Sigmoid colon (tissue), 7 donors: ENCODE data around the gene NOP56. TPM values are rescaled to one million over a fixed set of nuclear protein-coding genes. Genes with fewer than 3 reads are reported as not detected.

Source experiments
- DNase-seq: peaks from one replicate; pipeline ENCODE4 v3.0.0-alpha.2; 2019
- H3K27ac ChIP-seq, 4 donors: fragments of 200-600 bp; sonication (generic); one replicate each; pipeline ENCODE4 v1.5.1; 2016 to 2019; ENCODE audit warnings: mild to moderate bottlenecking in 1 of 4
- H3K27me3 ChIP-seq, 3 donors: fragments of 200-600 bp; sonication (generic); one replicate each; pipeline ENCODE4 v1.5.1; 2019; ENCODE audit warnings: mild to moderate bottlenecking in 1 of 3
- H3K36me3 ChIP-seq, 4 donors: fragments of 200-600 bp; sonication (generic); one replicate each; pipeline ENCODE4 v1.5.1; 2016 to 2019
- H3K4me1 ChIP-seq, 4 donors: fragments of 200-600 bp; sonication (generic); one replicate each; pipeline ENCODE4 v1.5.1; 2017 to 2019
- H3K4me3 ChIP-seq, 4 donors: fragments of 200-600 bp; sonication (generic); one replicate each; pipeline ENCODE4 v1.5.1; 2017 to 2019; ENCODE audit warnings: mild to moderate bottlenecking in 2 of 4, moderate library complexity in 1 of 4
- H3K9me3 ChIP-seq, 4 donors: fragments of 200-600 bp in 3 of 4; sonication (generic) in 3 of 4; one replicate each; pipeline versions ENCODE4 v1.5.1 to v1.6.1; 2013 to 2019
- CTCF ChIP-seq, 4 experiments: fragments of 450-650 bp in 3 of 4; fragments of 200-600 bp in 1 of 4; IDR thresholded peaks; one replicate each; pipeline ENCODE4 v1.5.1; 2016 to 2019; ENCODE audit warnings: antibody characterized with exemption in 4 of 4, mild to moderate bottlenecking in 3 of 4, moderate library complexity in 2 of 4
- EP300 ChIP-seq, 4 donors: sonication (generic); formaldehyde crosslinking; IDR thresholded peaks; one replicate each; pipeline ENCODE4 v1.6.1; 2017; ENCODE audit warnings: antibody characterized with exemption in 4 of 4
- POLR2A ChIP-seq, 2 donors: fragments of 450-650 bp; IDR thresholded peaks; one replicate each; pipeline ENCODE4 v1.6.1; 2016; ENCODE audit warnings: antibody characterized with exemption in 2 of 2, mild to moderate bottlenecking in 2 of 2, moderate library complexity in 2 of 2
- POLR2AphosphoS5 ChIP-seq, 4 donors: sonication (generic); formaldehyde crosslinking; IDR thresholded peaks; one replicate each; pipeline ENCODE4 v1.6.1; 2017; ENCODE audit warnings: antibody characterized with exemption in 4 of 4
- WGBS, 2 donors: extraction: QIAGEN DNeasy Blood & Tissue Kit; methylation state at CpG; one replicate each; pipeline ENCODE4 v1.1.7; 2013; 5-methylcytosine and 5-hydroxymethylcytosine counted together
- intact Hi-C: fragments of 100-400 bp; cut with DNase I; formaldehyde crosslinking; loops from one replicate; pipeline ENCODE4 v1.15.1; 2023
- polyA plus RNA-seq, 3 donors: library from polyadenylated mRNA; stranded (reverse); fragments of 200-250 nt; gene quantifications; one replicate each; pipeline ENCODE4 v1.2.3, GENCODE V29; 2013
- small RNA-seq, 3 donors: library from RNA; depleted of rRNA; stranded (forward); fragments of <200 nt; gene quantifications; one replicate each; pipeline ENCODE3, GENCODE V24; 2016
- total RNA-seq, 4 donors: library from RNA; depleted of rRNA; stranded (reverse); fragments of >200 nt; gene quantifications; one replicate each; pipeline ENCODE4 v1.1.0, GENCODE V29; 2016
- donor health status: healthy with polysubstance abuse.
- donor health status: Bipolar disorder and iron deficiency.
- donor health status: healthy.

NOP56 gene
- total and polyA plus RNA-seq, 7 donors = 33.6 to 152 (median 62.7) TPM

GRCh38 chr20:2706688-2707352 lies 54.4 kb downstream of the NOP56 start:
- DNase-seq = no peak

GRCh38 chr20:2707353-2708072 lies 55.1 kb downstream of the NOP56 start:
- Histone ChIP-seq H3K4me3 (no peak overlapping the region), H3K27ac (no peak overlapping the region), H3K36me3 (no peaks in the 10 kb centered on the region), H3K27me3 (no peaks in the 10 kb centered on the region), H3K4me1 (no peaks in the 10 kb centered on the region), H3K9me3 (no peaks in the 10 kb centered on the region)
- intact Hi-C loops = no loop called here
- no peak for DNase-seq
- WGBS, 2 donors = 57 to 77% methylated on average over 12 of the region's 12 CpGs
- TF ChIP-seq POLR2A (IDR thresholded peaks at IDR 0.05) (no peak), POLR2AphosphoS5 (IDR thresholded peaks at IDR 0.05) (no peak), EP300 (IDR thresholded peaks at IDR 0.05) (no peak), CTCF (IDR thresholded peaks at IDR 0.05) (no peak)

More at GRCh38 chr20:2706688-2707352, 54.4 kb downstream of the NOP56 start:
- Histone ChIP-seq H3K9me3 (no peaks in the 10 kb centered on the region), H3K4me1 (no peaks in the 10 kb centered on the region), H3K27me3 (no peaks in the 10 kb centered on the region), H3K36me3 (no peaks in the 10 kb centered on the region), H3K4me3 (no peak overlapping the region), H3K27ac (no peak overlapping the region)
- 53 to 60% methylated on average over 6 of the region's 6 CpGs for WGBS, 2 donors
- TF ChIP-seq POLR2A (IDR thresholded peaks at IDR 0.05) (no peak), CTCF (IDR thresholded peaks at IDR 0.05) (no peak), EP300 (IDR thresholded peaks at IDR 0.05) (no peak), POLR2AphosphoS5 (IDR thresholded peaks at IDR 0.05) (no peak)
- intact Hi-C loops = no loop called here

Small RNA genes within 50 kb of the gene (small RNA-seq; reads per million reads assigned to genes)
- 0 reads per million in 3 donors for gene SNORA51
- 0 reads per million in 3 donors for gene SNORD110
- 0 reads per million in 3 donors for gene SNORD56
- gene SNORD57 = 0 reads per million in 3 donors
- gene SNORD86 = 0 reads per million in 3 donors

Other genes starting within 250 kb of the NOP56 start
- 100 to 1,000 TPM in 3 of 4 donors, 10 to 100 TPM in 1; 80.0 to 165 (median 142) TPM for gene SNRPB, start 181.8 kb upstream of the NOP56 start, total RNA-seq
- 100 to 1,000 TPM; 156 to 275 (median 177) TPM for gene SNRPB, start 181.8 kb upstream of the NOP56 start, polyA plus RNA-seq
- gene ZNF343, start 143.7 kb upstream of the NOP56 start, total RNA-seq = 10 to 100 TPM; 10.7 to 16.3 (median 11.8) TPM
- gene ZNF343, start 143.7 kb upstream of the NOP56 start, polyA plus RNA-seq = 1 to 10 TPM; 3.0 to 5.6 (median 4.2) TPM
- under 1 TPM in 1 of 4 donors, not detected in 3; 0.28 TPM for gene TMC2, start 116.1 kb upstream of the NOP56 start, total RNA-seq
- gene TMC2, start 116.1 kb upstream of the NOP56 start, polyA plus RNA-seq = under 1 TPM in 2 of 3 donors, not detected in 1; 0.19 to 0.60 TPM
- gene IDH3B, start 11.6 kb downstream of the NOP56 start, total RNA-seq = 100 to 1,000 TPM; 105 to 131 (median 122) TPM
- 100 to 1,000 TPM; 103 to 121 (median 112) TPM for gene IDH3B, start 11.6 kb downstream of the NOP56 start, polyA plus RNA-seq
- gene EBF4, start 40.1 kb downstream of the NOP56 start, total RNA-seq = 10 to 100 TPM; 14.8 to 37.5 (median 30.8) TPM
- gene EBF4, start 40.1 kb downstream of the NOP56 start, polyA plus RNA-seq = 1 to 10 TPM; 1.2 to 4.6 (median 1.2) TPM
- gene CPXM1, start 148.0 kb downstream of the NOP56 start, total RNA-seq = 1 to 10 TPM in 3 of 4 donors, under 1 TPM in 1; 0.54 to 10.0 (median 1.8) TPM
- gene CPXM1, start 148.0 kb downstream of the NOP56 start, polyA plus RNA-seq = 1 to 10 TPM in 2 of 3 donors, under 1 TPM in 1; 0.69 to 7.2 (median 1.2) TPM
- gene C20orf141, start 162.4 kb downstream of the NOP56 start, total RNA-seq = not detected
- under 1 TPM in 1 of 3 donors, not detected in 2; 0.15 TPM for gene C20orf141, start 162.4 kb downstream of the NOP56 start, polyA plus RNA-seq
- under 1 TPM in 1 of 4 donors, not detected in 3; 0.28 TPM for gene TMEM239, start 163.7 kb downstream of the NOP56 start, total RNA-seq
- not detected for gene TMEM239, start 163.7 kb downstream of the NOP56 start, polyA plus RNA-seq
- gene PCED1A, start 188.0 kb downstream of the NOP56 start, total RNA-seq = 10 to 100 TPM; 12.7 to 27.7 (median 21.5) TPM
- gene PCED1A, start 188.0 kb downstream of the NOP56 start, polyA plus RNA-seq = 10 to 100 TPM in 2 of 3 donors, 1 to 10 TPM in 1; 8.6 to 28.0 (median 10.2) TPM
- 10 to 100 TPM; 19.4 to 24.4 (median 21.0) TPM for gene VPS16, start 188.1 kb downstream of the NOP56 start, total RNA-seq
- gene VPS16, start 188.1 kb downstream of the NOP56 start, polyA plus RNA-seq = 10 to 100 TPM; 21.6 to 37.6 (median 24.7) TPM
- 10 to 100 TPM; 62.0 to 86.4 (median 73.6) TPM for gene PTPRA, start 220.8 kb downstream of the NOP56 start, total RNA-seq
- gene PTPRA, start 220.8 kb downstream of the NOP56 start, polyA plus RNA-seq = 10 to 100 TPM; 10.2 to 30.2 (median 12.3) TPM